Gastrocnemius medialis (tissue), 4 donors: Measurements from ENCODE around the gene ZNF771. TPM values are rescaled to one million over a fixed set of nuclear protein-coding genes. Genes with fewer than 3 reads are reported as not detected.
A peak's percentile ranks its signal among the peaks of the same experiment; 100 is the strongest.

Experiments
- ATAC-seq, 2 donors: fragments of 150-250 bp; one replicate each; pipeline ENCODE4 v1.9.1; 2016
- DNase-seq, 2 donors: peaks; one replicate each; pipeline ENCODE4 v3.0.0-alpha.2; 2019
- H3K27ac ChIP-seq, 4 donors: fragments of 200-600 bp; sonication (generic); 1 replicate in 1 of 4; 2 replicates in 3 of 4; pipeline ENCODE4 v1.5.1; 2016 to 2018; ENCODE audit warnings: mild to moderate bottlenecking in 2 of 4, moderate library complexity in 1 of 4
- H3K27me3 ChIP-seq, 3 donors: fragments of 200-600 bp; sonication (generic) in 2 of 3; 1 replicate in 1 of 3; 2 replicates in 2 of 3; pipeline versions ENCODE4 v1.5.1 to v1.6.0; 2016 to 2019; ENCODE audit warnings: mild to moderate bottlenecking in 1 of 3, moderate library complexity in 1 of 3
- H3K36me3 ChIP-seq, 2 donors: fragments of 200-600 bp; sonication (generic) in 1 of 2; one replicate each; pipeline ENCODE4 v1.5.1; 2017 to 2018
- H3K4me1 ChIP-seq, 2 donors: fragments of 200-600 bp; sonication (generic) in 1 of 2; one replicate each; pipeline ENCODE4 v1.5.1; 2016 to 2017; ENCODE audit warnings: mild to moderate bottlenecking in 2 of 2
- H3K4me3 ChIP-seq, 4 donors: fragments of 200-600 bp; sonication (generic) in 3 of 4; 1 replicate in 1 of 4; 2 replicates in 3 of 4; pipeline ENCODE4 v1.5.1; 2016 to 2019; ENCODE audit warnings: mild to moderate bottlenecking in 2 of 4
- H3K9me3 ChIP-seq, 3 donors: fragments of 200-600 bp; sonication (generic) in 2 of 3; 1 replicate in 1 of 3; 2 replicates in 2 of 3; pipeline ENCODE4 v1.5.1; 2016 to 2019
- POLR2A ChIP-seq, 2 donors: fragments of 450-650 bp; IDR thresholded peaks; one replicate each; pipeline ENCODE4 v1.6.1; 2017; ENCODE audit warnings: antibody characterized with exemption in 2 of 2, mild to moderate bottlenecking in 2 of 2, moderate library complexity in 2 of 2
- in situ Hi-C, 4 donors: fragments of 200-750 bp; cut with MboI; loops; one replicate each; pipeline versions ENCODE4 v1.15.0 to v1.8.0; 2017; ENCODE audit warnings: low sequenced_read_pairs in 4 of 4
- intact Hi-C: fragments of 100-400 bp; cut with DNase I; formaldehyde crosslinking; loops from one replicate; pipeline ENCODE4 v1.15.1; 2023; ENCODE audit warnings: low total_unique reads
- total RNA-seq, 4 donors: library from RNA; depleted of rRNA; stranded (reverse); fragments of >200 nt; gene quantifications; one replicate each; pipeline versions ENCODE4 v1.1.0 to v1.2.3, GENCODE V29; 2016
- TF ChIP-seq, protein P1 (sequence below), 5 experiments: fragments of 450-650 bp in 3 of 5; fragments of 200-600 bp in 2 of 5; sonication (generic) in 2 of 5; IDR thresholded peaks in 4 of 5; conservative IDR thresholded peaks in 1 of 5; 1 replicate in 4 of 5; 2 replicates in 1 of 5; pipeline ENCODE4 v1.5.1; 2016 to 2019; ENCODE audit warnings: antibody characterized with exemption in 5 of 5, mild to moderate bottlenecking in 3 of 5, moderate library complexity in 3 of 5

ZNF771 gene
- total RNA-seq, 4 donors from 2014 or later: 16.7 to 34.1 (median 24.7) TPM

GRCh38 chr16:30414159-30414558 is 6.8 kb downstream of the ZNF771 start:
- no peak overlapping the region for H3K4me3 ChIP-seq
- intact Hi-C loops: loop anchor here (10.0 kb wide), 1 partner anchor 349 kb away; the partner anchor contains the start of gene ALDOA
- H3K27me3 ChIP-seq: no peaks in the 10 kb centered on the region
- no peak for TF ChIP-seq POLR2A (IDR thresholded peaks at IDR 0.05)
- TF ChIP-seq, protein P1, sequence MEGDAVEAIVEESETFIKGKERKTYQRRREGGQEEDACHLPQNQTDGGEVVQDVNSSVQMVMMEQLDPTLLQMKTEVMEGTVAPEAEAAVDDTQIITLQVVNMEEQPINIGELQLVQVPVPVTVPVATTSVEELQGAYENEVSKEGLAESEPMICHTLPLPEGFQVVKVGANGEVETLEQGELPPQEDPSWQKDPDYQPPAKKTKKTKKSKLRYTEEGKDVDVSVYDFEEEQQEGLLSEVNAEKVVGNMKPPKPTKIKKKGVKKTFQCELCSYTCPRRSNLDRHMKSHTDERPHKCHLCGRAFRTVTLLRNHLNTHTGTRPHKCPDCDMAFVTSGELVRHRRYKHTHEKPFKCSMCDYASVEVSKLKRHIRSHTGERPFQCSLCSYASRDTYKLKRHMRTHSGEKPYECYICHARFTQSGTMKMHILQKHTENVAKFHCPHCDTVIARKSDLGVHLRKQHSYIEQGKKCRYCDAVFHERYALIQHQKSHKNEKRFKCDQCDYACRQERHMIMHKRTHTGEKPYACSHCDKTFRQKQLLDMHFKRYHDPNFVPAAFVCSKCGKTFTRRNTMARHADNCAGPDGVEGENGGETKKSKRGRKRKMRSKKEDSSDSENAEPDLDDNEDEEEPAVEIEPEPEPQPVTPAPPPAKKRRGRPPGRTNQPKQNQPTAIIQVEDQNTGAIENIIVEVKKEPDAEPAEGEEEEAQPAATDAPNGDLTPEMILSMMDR (IDR thresholded peaks at IDR 0.05 in 4 of 5, conservative IDR thresholded peaks at IDR 0.05 in 1 of 5): no peak
- DNase-seq (peak; percentile 40 to 61), ATAC-seq (peak; percentile 23 to 34)
- peaks cover 14 to 22% of the 10 kb centered on the region in 2 donors for H3K4me1 ChIP-seq
- H3K27ac ChIP-seq: peak overlapping the region; percentile 65 to 98 (median 72)
- in situ Hi-C loops: loop anchor here in 2 of 4 donors (25.0 kb wide), 2 partner anchors 302 to 352 kb away; partner anchors contain the start of genes ALDOA (in 1 of the 2), GDPD3 (in 1 of the 2) and MAPK3 (in 1 of the 2)
- no peaks in the 10 kb centered on the region for H3K9me3 ChIP-seq
- H3K36me3 ChIP-seq: peaks cover 0 to 8% of the 10 kb centered on the region in 2 donors

DNA sequence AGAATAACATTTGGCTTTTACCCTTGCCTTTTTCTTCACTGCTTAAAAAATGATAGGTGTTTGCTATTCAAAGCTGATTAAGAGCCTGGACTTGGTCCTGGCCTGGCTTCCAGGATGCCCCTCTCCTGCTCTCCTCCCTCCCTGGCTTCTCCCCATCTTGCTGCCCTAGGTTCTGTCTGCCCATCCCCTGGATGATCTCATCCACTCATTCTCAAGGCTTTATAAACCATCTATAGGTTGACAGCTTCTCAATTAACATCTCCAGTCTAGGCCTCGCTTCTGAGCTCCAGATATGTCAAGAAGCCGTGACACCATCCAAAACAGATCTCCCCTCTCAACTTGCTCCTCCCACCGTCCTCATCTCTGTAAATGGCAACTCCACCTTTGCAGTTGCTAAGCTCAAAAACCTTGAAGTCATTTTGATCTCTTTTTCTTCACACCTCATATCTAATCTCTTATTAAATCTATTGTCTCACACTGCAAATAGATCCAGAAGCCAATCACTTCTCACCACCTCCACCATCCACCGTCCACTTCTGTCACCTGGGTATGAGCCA is 8.7 kb downstream of the ZNF771 start:
- H3K27ac ChIP-seq: peak overlapping the region; percentile 93 to 99 (median 96)
- no peak for DNase-seq
- H3K4me3 ChIP-seq: no peak overlapping the region
- ATAC-seq: no peak
- peaks cover 8 to 14% of the 10 kb centered on the region in 2 donors for H3K4me1 ChIP-seq
- no peak for TF ChIP-seq POLR2A (IDR thresholded peaks at IDR 0.05)
- TF ChIP-seq, protein P1 (IDR thresholded peaks at IDR 0.05 in 4 of 5, conservative IDR thresholded peaks at IDR 0.05 in 1 of 5): no peak
- H3K36me3 ChIP-seq: peaks cover 0 to 15% of the 10 kb centered on the region in 2 donors
- in situ Hi-C loops (loop anchor here in 2 of 4 donors (25.0 kb wide), 2 partner anchors 304 to 354 kb away; partner anchors contain the start of genes ALDOA (in 1 of the 2), GDPD3 (in 1 of the 2) and MAPK3 (in 1 of the 2)), intact Hi-C loops (loop anchor here (10.0 kb wide), 1 partner anchor 351 kb away; the partner anchor contains the start of gene ALDOA)
- no peaks in the 10 kb centered on the region for H3K27me3 ChIP-seq
- no peaks in the 10 kb centered on the region for H3K9me3 ChIP-seq

DNA sequence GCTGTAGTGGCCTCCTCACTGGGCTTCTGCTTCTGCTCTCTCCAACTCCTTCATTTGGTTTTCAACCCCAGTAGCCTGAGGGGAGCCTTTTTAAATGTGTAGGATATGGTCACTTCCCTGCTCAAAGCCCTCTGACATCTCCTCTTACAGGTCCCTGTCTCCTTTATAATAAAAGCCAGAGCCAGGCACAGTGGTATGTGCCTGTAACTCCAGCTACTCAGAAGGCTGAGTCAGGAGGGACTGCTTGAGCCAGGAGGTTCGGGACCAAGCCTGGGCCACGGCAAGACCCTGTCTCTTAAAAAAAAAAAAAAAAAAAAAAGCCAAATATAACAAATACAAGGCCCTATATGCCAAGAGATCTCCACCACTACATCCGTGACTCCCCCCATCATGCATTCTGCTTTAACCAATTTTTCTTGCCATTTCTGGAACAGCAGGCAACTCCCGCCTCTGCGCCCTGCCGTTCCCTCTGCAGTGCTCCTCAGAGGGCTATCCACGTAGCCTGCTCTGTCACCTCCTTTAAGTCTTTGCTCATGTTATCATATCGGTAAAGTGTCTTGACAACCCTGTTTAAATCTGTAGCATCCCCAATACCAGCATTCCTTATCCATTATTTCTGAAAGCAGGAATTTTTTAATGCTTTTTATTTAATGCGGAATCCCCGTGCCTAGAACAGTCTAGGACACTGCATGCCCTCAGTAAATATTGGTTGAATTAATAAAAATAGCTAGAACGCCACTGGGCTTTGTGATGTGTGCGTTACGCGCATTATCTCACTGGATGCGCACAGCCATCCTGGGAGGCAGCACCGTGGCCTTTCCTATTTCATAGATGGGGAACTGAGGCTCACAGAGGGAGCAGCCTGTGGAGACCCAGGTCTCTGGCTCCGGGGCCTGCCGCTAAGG is 9.5 kb downstream of the ZNF771 start:
- peak in 1 of 2 donors; percentile 17 for ATAC-seq

More for the DNA sequence above, 9.5 kb downstream of the ZNF771 start:
- no peaks in the 10 kb centered on the region for H3K9me3 ChIP-seq
- in situ Hi-C loops: loop anchor here in 2 of 4 donors (25.0 kb wide), 2 partner anchors 305 to 355 kb away; partner anchors contain the start of genes ALDOA (in 1 of the 2), GDPD3 (in 1 of the 2) and MAPK3 (in 1 of the 2)
- no peak for DNase-seq
- peaks cover 8 to 14% of the 10 kb centered on the region in 2 donors for H3K4me1 ChIP-seq
- peaks cover 0 to 16% of the 10 kb centered on the region in 2 donors for H3K36me3 ChIP-seq
- H3K4me3 ChIP-seq: peak overlapping the region; percentile 60 to 77 (median 66)
- peak overlapping the region; percentile 93 to 99 (median 96) for H3K27ac ChIP-seq
- H3K27me3 ChIP-seq: no peaks in the 10 kb centered on the region
- intact Hi-C loops: loop anchor here (10.0 kb wide), 1 partner anchor 352 kb away; the partner anchor contains the start of gene ALDOA
- no peak for TF ChIP-seq POLR2A (IDR thresholded peaks at IDR 0.05)
- TF ChIP-seq, protein P1 (IDR thresholded peaks at IDR 0.05 in 4 of 5, conservative IDR thresholded peaks at IDR 0.05 in 1 of 5): no peak
